H9 (cell line): Measurements from ENCODE around the gene FNDC3B. TPM values are rescaled to one million over a fixed set of nuclear protein-coding genes. Genes with fewer than 3 reads are reported as not detected.

Experiments used
- DNase-seq: peaks from one replicate; pipeline ENCODE4 v3.0.0-alpha.2; 2017
- H2AFZ ChIP-seq: one replicate; pipeline ENCODE4 v1.6.1; 2013; ENCODE audit warnings: mild to moderate bottlenecking, low read length, control low read depth, moderate library complexity
- H2AK5ac ChIP-seq: 2 replicates; pipeline ENCODE4 v1.6.1; 2013; ENCODE audit warnings: low read length, control low read depth, mixed read lengths; ENCODE audit not compliant: insufficient read length
- H2BK120ac ChIP-seq: one replicate; pipeline ENCODE4 v1.6.1; 2013; ENCODE audit warnings: low read depth, mild to moderate bottlenecking, low read length, control low read depth, inconsistent platforms; ENCODE audit not compliant: poor library complexity, severe bottlenecking
- H2BK12ac ChIP-seq: 2 replicates; pipeline ENCODE4 v1.6.1; 2013; ENCODE audit warnings: low read length, control low read depth, mixed read lengths, low read depth; ENCODE audit not compliant: insufficient read length
- H2BK15ac ChIP-seq: 2 replicates; pipeline ENCODE4 v1.6.1; 2013; ENCODE audit warnings: low read depth, low read length, control low read depth
- H2BK20ac ChIP-seq: one replicate; pipeline ENCODE4 v1.6.1; 2013; ENCODE audit warnings: low read depth, mild to moderate bottlenecking, low read length, control low read depth, inconsistent platforms; ENCODE audit not compliant: poor library complexity, severe bottlenecking
- H2BK5ac ChIP-seq: 2 replicates; pipeline ENCODE4 v1.6.1; 2013; ENCODE audit warnings: low read length, control low read depth, mixed read lengths; ENCODE audit not compliant: insufficient read length
- H3K14ac ChIP-seq: 2 replicates; pipeline ENCODE4 v1.6.1; 2013; ENCODE audit warnings: low read length, control low read depth; ENCODE audit not compliant: insufficient read depth
- H3K18ac ChIP-seq: 2 replicates; pipeline ENCODE4 v1.6.1; 2013; ENCODE audit warnings: low read depth, mild to moderate bottlenecking, mixed read lengths, low read length, control low read depth; ENCODE audit not compliant: insufficient read length
- H3K23ac ChIP-seq: 2 replicates; pipeline ENCODE4 v1.6.1; 2013; ENCODE audit warnings: low read length, control low read depth, mixed read lengths, low read depth; ENCODE audit not compliant: insufficient read length
- H3K23me2 ChIP-seq: 2 replicates; pipeline ENCODE4 v1.6.1; 2013; ENCODE audit warnings: low read depth, mild to moderate bottlenecking, mixed read lengths, low read length, control low read depth; ENCODE audit not compliant: insufficient read length, poor library complexity, severe bottlenecking
- H3K27ac ChIP-seq: 2 replicates; pipeline ENCODE4 v1.5.1; 2013; ENCODE audit warnings: low read length, control low read depth, mixed read lengths, low read depth; ENCODE audit not compliant: insufficient read length
- H3K27me3 ChIP-seq: 2 replicates; pipeline ENCODE4 v1.6.1; 2013; ENCODE audit warnings: low read length, control low read depth, inconsistent platforms; ENCODE audit not compliant: insufficient read depth
- H3K4ac ChIP-seq: 2 replicates; pipeline ENCODE4 v1.6.1; 2013; ENCODE audit warnings: low read depth, mild to moderate bottlenecking, control low read depth, inconsistent platforms, low read length, moderate library complexity
- H3K4me1 ChIP-seq: 2 replicates; pipeline ENCODE4 v1.6.1; 2013; ENCODE audit warnings: low read length, control low read depth, inconsistent platforms; ENCODE audit not compliant: insufficient read depth
- H3K4me2 ChIP-seq: 2 replicates; pipeline ENCODE4 v1.6.1; 2013; ENCODE audit warnings: low read length, control low read depth, mixed read lengths; ENCODE audit not compliant: insufficient read length, insufficient read depth
- H3K56ac ChIP-seq: 2 replicates; pipeline ENCODE4 v1.6.1; 2013; ENCODE audit warnings: low read depth, mild to moderate bottlenecking, mixed read lengths, low read length, control low read depth; ENCODE audit not compliant: insufficient read length
- H3K79me1 ChIP-seq: 2 replicates; pipeline ENCODE4 v1.6.1; 2013; ENCODE audit warnings: low read depth, mild to moderate bottlenecking, moderate library complexity, low read length, control low read depth, inconsistent platforms; ENCODE audit not compliant: insufficient read depth, poor library complexity, severe bottlenecking
- H3K79me2 ChIP-seq: 2 replicates; pipeline ENCODE4 v1.6.1; 2013; ENCODE audit warnings: low read length, control low read depth, inconsistent platforms; ENCODE audit not compliant: insufficient read depth
- H3K9ac ChIP-seq: 2 replicates; pipeline ENCODE4 v1.6.1; 2013; ENCODE audit warnings: low read length, control low read depth, mixed read lengths; ENCODE audit not compliant: insufficient read length; ENCODE audit errors: extremely low read depth
- H3K9me3 ChIP-seq: one replicate; pipeline ENCODE4 v1.6.1; 2013; ENCODE audit warnings: low read depth, low read length, inconsistent platforms; ENCODE audit not compliant: control insufficient read depth
- H3T11ph ChIP-seq: one replicate; pipeline ENCODE4 v1.6.1; 2013; ENCODE audit warnings: mild to moderate bottlenecking, low read length, control low read depth, inconsistent platforms
- H4K20me1 ChIP-seq: one replicate; pipeline ENCODE4 v1.6.1; 2013; ENCODE audit not compliant: control insufficient read depth, insufficient read length, insufficient read depth
- H4K5ac ChIP-seq: 2 replicates; pipeline ENCODE4 v1.6.1; 2013; ENCODE audit warnings: low read depth, mild to moderate bottlenecking, mixed read lengths, low read length, control low read depth; ENCODE audit not compliant: insufficient read length
- H4K8ac ChIP-seq: replicated peaks from 2 replicates; pipeline ENCODE4 v1.6.1; 2013; ENCODE audit warnings: low read length, control low read depth, mixed read lengths, low read depth; ENCODE audit not compliant: insufficient read length
- H4K91ac ChIP-seq: 2 replicates; pipeline ENCODE4 v1.6.1; 2013; ENCODE audit warnings: low read depth, mild to moderate bottlenecking, moderate library complexity, mixed read lengths, low read length, control low read depth; ENCODE audit not compliant: insufficient read length
- H3K27ac Mint-ChIP-seq, 3 experiments: 2 replicates in 2 of 3; 3 replicates in 1 of 3; pipeline ENCODE4 v1.8.0; 2020 to 2021; ENCODE audit warnings: mixed read lengths in 3 of 3, mild to moderate bottlenecking in 1 of 3, moderate library complexity in 1 of 3
- H3K27me3 Mint-ChIP-seq: 2 replicates; pipeline ENCODE4 v1.8.0; 2021; ENCODE audit warnings: low read depth, mild to moderate bottlenecking, moderate library complexity, mixed read lengths
- H3K36me3 Mint-ChIP-seq, 3 experiments: 2 replicates in 2 of 3; 3 replicates in 1 of 3; pipeline ENCODE4 v1.8.0; 2020 to 2021; ENCODE audit warnings: low read depth in 3 of 3, mixed read lengths in 3 of 3; ENCODE audit not compliant: insufficient read depth in 1 of 3
- H3K4me1 Mint-ChIP-seq, 2 experiments: 2 replicates each; pipeline ENCODE4 v1.8.0; 2020; ENCODE audit warnings: mixed read lengths in 2 of 2
- H3K4me3 Mint-ChIP-seq, 2 experiments: 2 replicates in 1 of 2; 3 replicates in 1 of 2; pipeline ENCODE4 v1.8.0; 2020 to 2021; ENCODE audit warnings: mild to moderate bottlenecking in 2 of 2, mixed read lengths in 2 of 2, moderate library complexity in 1 of 2
- H3K9me3 Mint-ChIP-seq, 2 experiments: 2 replicates in 1 of 2; 3 replicates in 1 of 2; pipeline ENCODE4 v1.8.0; 2020; ENCODE audit warnings: mild to moderate bottlenecking in 2 of 2, mixed read lengths in 2 of 2, moderate library complexity in 1 of 2
- WGBS: extraction: QIAGEN DNeasy Blood & Tissue Kit; methylation state at CpG from one replicate; pipeline ENCODE4 v1.1.7; 2013; ENCODE audit warnings: missing lambda C conversion rate, low lambda C conversion rate, mixed read lengths; ENCODE audit not compliant: insufficient read length; ENCODE audit errors: extremely low coverage; 5-methylcytosine and 5-hydroxymethylcytosine counted together
- total RNA-seq: library from RNA; stranded (reverse); gene quantifications from 2 replicates; pipeline ENCODE4 v1.2.1, GENCODE V29; 2021
- TF ChIP-seq, protein P1 (sequence below): fragments of 200-600 bp; sonication (generic); conservative IDR thresholded peaks from 3 replicates; pipeline ENCODE4 v1.8.0; 2021; ENCODE audit warnings: antibody characterized with exemption, mild to moderate bottlenecking

Gene FNDC3B
- total RNA-seq, 1 experiment from 2014 or later: 43.8 TPM

- no peak overlapping the region for H3K14ac ChIP-seq
- peaks cover 3 to 10% (median 3%) of the 10 kb centered on the region in 3 experiments; a peak in 4 of 7 replicates for H3K36me3 Mint-ChIP-seq
- no peak overlapping the region for H3K27ac ChIP-seq
- no peak overlapping the region for H3K4me2 ChIP-seq
- H2AFZ ChIP-seq: no peak overlapping the region
- H2BK20ac ChIP-seq: no peak overlapping the region
- peaks cover 58 to 62% of the 10 kb centered on the region in 2 experiments for H3K4me1 Mint-ChIP-seq
- no peak overlapping the region for H2AK5ac ChIP-seq
- no peak overlapping the region for H3K23ac ChIP-seq
- H3K27me3 Mint-ChIP-seq: no peaks in the 10 kb centered on the region
- peak overlapping the region in 1 of 3 experiments; percentile 86; a peak in 1 of 7 replicates for H3K27ac Mint-ChIP-seq
- H3K23me2 ChIP-seq: peaks cover 4% of the 10 kb centered on the region
- no peaks in the 10 kb centered on the region for H3K27me3 ChIP-seq
- no peak overlapping the region for H2BK120ac ChIP-seq
- TF ChIP-seq, protein P1, sequence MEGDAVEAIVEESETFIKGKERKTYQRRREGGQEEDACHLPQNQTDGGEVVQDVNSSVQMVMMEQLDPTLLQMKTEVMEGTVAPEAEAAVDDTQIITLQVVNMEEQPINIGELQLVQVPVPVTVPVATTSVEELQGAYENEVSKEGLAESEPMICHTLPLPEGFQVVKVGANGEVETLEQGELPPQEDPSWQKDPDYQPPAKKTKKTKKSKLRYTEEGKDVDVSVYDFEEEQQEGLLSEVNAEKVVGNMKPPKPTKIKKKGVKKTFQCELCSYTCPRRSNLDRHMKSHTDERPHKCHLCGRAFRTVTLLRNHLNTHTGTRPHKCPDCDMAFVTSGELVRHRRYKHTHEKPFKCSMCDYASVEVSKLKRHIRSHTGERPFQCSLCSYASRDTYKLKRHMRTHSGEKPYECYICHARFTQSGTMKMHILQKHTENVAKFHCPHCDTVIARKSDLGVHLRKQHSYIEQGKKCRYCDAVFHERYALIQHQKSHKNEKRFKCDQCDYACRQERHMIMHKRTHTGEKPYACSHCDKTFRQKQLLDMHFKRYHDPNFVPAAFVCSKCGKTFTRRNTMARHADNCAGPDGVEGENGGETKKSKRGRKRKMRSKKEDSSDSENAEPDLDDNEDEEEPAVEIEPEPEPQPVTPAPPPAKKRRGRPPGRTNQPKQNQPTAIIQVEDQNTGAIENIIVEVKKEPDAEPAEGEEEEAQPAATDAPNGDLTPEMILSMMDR: no peak
- no peak overlapping the region for H2BK15ac ChIP-seq
- H2BK12ac ChIP-seq: no peak overlapping the region
- peaks cover 15% of the 10 kb centered on the region; the same call in 1 of the 2 replicates for H3K4me1 ChIP-seq
- H3K9ac ChIP-seq: no peak overlapping the region
- H3K4ac ChIP-seq: no peak overlapping the region
- H3K56ac ChIP-seq: no peak overlapping the region
- no CpG with 5 or more reads among the region's 2 CpGs for WGBS
- H3K79me1 ChIP-seq: peaks cover 3% of the 10 kb centered on the region
- H3K79me2 ChIP-seq: peaks cover 9% of the 10 kb centered on the region; the same call in 1 of the 2 replicates
- H4K20me1 ChIP-seq: no peaks in the 10 kb centered on the region
- H3T11ph ChIP-seq: no peak overlapping the region
- no peak for DNase-seq
- no peak overlapping the region for H4K8ac ChIP-seq
- no peaks in the 10 kb centered on the region for H3K9me3 ChIP-seq
- H3K9me3 Mint-ChIP-seq: no peaks in the 10 kb centered on the region; a peak in 1 of 5 replicates
- no peak overlapping the region for H4K91ac ChIP-seq
- H3K18ac ChIP-seq: no peak overlapping the region
- H4K5ac ChIP-seq: no peak overlapping the region
- H2BK5ac ChIP-seq: no peak overlapping the region
- H3K4me3 Mint-ChIP-seq: peak overlapping the region in 1 of 2 experiments; percentile 41; a peak in 1 of 5 replicates
Observed at GRCh38 chr3:172177803-172178316, 138.5 kb downstream of the FNDC3B start.
